ENCODE results near the gene MKRN3. TPM values are rescaled to one million over a fixed set of nuclear protein-coding genes. Genes with fewer than 3 reads are reported as not detected.

The MKRN3 gene
- 53.5 TPM for total RNA-seq

GRCh38 chr15:23565395-23566070, at the start of gene MKRN3:
Gene MKRN3 (plus strand): TSS chr15:23565674. CDS start chr15:23565783, 109 bp downstream.

Small RNA genes within 50 kb of the gene (small RNA-seq; reads per million reads assigned to genes)
- gene MIR4508 (ENCODE audit: low replicate concordance) = not detected

Other genes with a start within 250 kb of the MKRN3 start
- gene GOLGA6L26, start 231.5 kb upstream of the MKRN3 start, total RNA-seq = not detected
- gene GOLGA8S, start 210.9 kb upstream of the MKRN3 start, total RNA-seq = under 0.01 TPM
- not detected for gene GOLGA6L2, start 118.4 kb upstream of the MKRN3 start, total RNA-seq
- gene MAGEL2, start 82.2 kb downstream of the MKRN3 start, total RNA-seq = 1.9 TPM
- 57.9 TPM for gene NDN, start 121.6 kb downstream of the MKRN3 start, total RNA-seq

All from parietal lobe (tissue), 2 donors.